Astrocyte (in vitro differentiated cells and primary cell): ENCODE results near the gene TICAM2.

Experiments
- EZH2 ChIP-seq: IDR thresholded peaks from 2 replicates; pipeline ENCODE4 v1.6.1; 2012; ENCODE audit warnings: mild to moderate bottlenecking, low read length, inconsistent platforms; ENCODE audit not compliant: insufficient read depth
- TF ChIP-seq, protein P1 (sequence below): IDR thresholded peaks from 2 replicates; pipeline ENCODE4 v1.5.1; 2011; ENCODE audit warnings: low read depth, mild to moderate bottlenecking, inconsistent platforms, low read length, moderate library complexity; ENCODE audit not compliant: insufficient read depth

DNA sequence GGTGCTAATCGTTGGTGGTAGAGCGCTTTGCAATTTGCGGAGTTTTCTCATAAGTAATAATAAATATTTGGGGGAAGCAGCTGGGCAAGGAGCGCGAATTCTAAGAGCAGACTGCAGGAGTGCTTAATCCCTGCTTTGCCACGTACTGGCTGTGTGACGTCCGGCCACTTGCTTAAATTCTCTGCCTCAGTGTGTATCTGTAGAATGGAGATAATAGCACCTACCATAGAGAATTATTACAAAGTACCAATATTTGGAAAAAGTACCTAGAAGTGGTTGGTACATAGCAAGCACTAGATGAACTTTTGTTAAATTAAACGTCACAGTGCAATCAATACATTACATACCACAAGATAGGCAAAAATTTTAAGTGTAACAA is 24.2 kb upstream of the TICAM2 start:
- TF ChIP-seq, protein P1, sequence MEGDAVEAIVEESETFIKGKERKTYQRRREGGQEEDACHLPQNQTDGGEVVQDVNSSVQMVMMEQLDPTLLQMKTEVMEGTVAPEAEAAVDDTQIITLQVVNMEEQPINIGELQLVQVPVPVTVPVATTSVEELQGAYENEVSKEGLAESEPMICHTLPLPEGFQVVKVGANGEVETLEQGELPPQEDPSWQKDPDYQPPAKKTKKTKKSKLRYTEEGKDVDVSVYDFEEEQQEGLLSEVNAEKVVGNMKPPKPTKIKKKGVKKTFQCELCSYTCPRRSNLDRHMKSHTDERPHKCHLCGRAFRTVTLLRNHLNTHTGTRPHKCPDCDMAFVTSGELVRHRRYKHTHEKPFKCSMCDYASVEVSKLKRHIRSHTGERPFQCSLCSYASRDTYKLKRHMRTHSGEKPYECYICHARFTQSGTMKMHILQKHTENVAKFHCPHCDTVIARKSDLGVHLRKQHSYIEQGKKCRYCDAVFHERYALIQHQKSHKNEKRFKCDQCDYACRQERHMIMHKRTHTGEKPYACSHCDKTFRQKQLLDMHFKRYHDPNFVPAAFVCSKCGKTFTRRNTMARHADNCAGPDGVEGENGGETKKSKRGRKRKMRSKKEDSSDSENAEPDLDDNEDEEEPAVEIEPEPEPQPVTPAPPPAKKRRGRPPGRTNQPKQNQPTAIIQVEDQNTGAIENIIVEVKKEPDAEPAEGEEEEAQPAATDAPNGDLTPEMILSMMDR = no peak
- no peak for TF ChIP-seq EZH2
